Activated naive CD8-positive, alpha-beta T cell treated with anti-CD3 and anti-CD28 coated beads, Interleukin-2, amount 10 ng/mL, durations not matched to agents 7 days and 5 days (primary cell): Measurements from ENCODE around the gene PUS10. TPM values are rescaled to one million over a fixed set of nuclear protein-coding genes. Genes with fewer than 3 reads are reported as not detected.
A peak's percentile ranks its signal among the peaks of the same experiment; 100 is the strongest.
"Not testable (repeated sequence)": the region's sequence is repeated elsewhere in the genome, so short reads cannot be mapped to it uniquely, and the experiment has no call there.

Source experiments
- ATAC-seq: fragments of 150-1000 bp; cut with Tn5 transposase; one replicate; pipeline ENCODE4 v1.10.0; 2021; ENCODE audit warnings: low read depth, moderate library complexity
- POLR2A ChIA-PET: fragments of 350-600 bp; sonication (Branson Sonifier 250); formaldehyde crosslinking; loops from one replicate; lab custom pipeline; 2021; ENCODE audit warnings: antibody characterized with exemption; lab: Charles Lee
- DNase-seq: peaks from one replicate; pipeline ENCODE4 v3.0.0; 2021
- H3K27ac Mint-ChIP-seq: one replicate; pipeline ENCODE4 v1.8.0; 2022; ENCODE audit warnings: mild to moderate bottlenecking, mixed read lengths
- H3K27me3 Mint-ChIP-seq: one replicate; pipeline ENCODE4 v1.8.0; 2022; ENCODE audit warnings: mild to moderate bottlenecking, moderate library complexity, mixed read lengths
- H3K36me3 Mint-ChIP-seq: one replicate; pipeline ENCODE4 v1.8.0; 2021; ENCODE audit warnings: mild to moderate bottlenecking, mixed read lengths
- H3K4me1 Mint-ChIP-seq: one replicate; pipeline ENCODE4 v1.8.0; 2021; ENCODE audit warnings: mixed read lengths
- H3K4me3 Mint-ChIP-seq: one replicate; pipeline ENCODE4 v1.8.0; 2022; ENCODE audit warnings: mild to moderate bottlenecking, moderate library complexity, mixed read lengths
- H3K9me3 Mint-ChIP-seq: one replicate; pipeline ENCODE4 v1.8.0; 2021; ENCODE audit warnings: mixed read lengths
- total RNA-seq, 2 experiments: library from RNA; stranded (reverse); gene quantifications; one replicate each; pipeline ENCODE4 v1.2.3, GENCODE V29; 2021

PUS10 gene
- total RNA-seq, 2 experiments from 2014 or later = 8.0 to 10.6 TPM

DNA sequence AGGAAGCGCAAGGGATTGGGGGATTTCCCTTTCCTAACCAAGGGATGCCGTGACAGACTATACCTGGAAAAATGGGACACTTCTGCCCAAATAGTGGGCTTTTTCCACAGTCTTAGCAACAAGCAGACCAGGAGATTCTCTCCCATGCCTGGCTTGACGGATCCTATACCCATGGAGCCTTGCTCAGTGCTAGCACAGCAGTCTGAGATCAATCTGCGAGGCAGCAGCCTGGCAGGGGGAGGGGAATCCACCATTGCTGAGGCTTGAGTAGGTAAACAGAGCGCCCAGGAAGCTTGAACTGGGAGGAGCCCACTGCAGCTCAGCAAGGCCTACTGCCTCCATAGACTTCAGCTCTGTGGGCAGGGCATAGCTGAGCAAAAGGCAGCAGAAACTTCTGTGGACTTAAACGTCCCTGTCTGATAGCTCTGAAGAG lies 3.2 kb upstream of the PUS10 start:
- Mint-ChIP-seq H3K36me3 (peaks cover 29% of the 10 kb centered on the region), H3K4me1 (peaks cover 23% of the 10 kb centered on the region), H3K27ac (no peak overlapping the region), H3K4me3 (no peak overlapping the region), H3K27me3 (no peaks in the 10 kb centered on the region), H3K9me3 (peaks cover 3% of the 10 kb centered on the region)
- POLR2A ChIA-PET = interaction anchor here (0.6 kb wide), 1 partner anchor 70 kb away, joined by 5 read pairs; no protein-coding TSS in a partner anchor
- DNase-seq = no peak
- no peak for ATAC-seq

DNA sequence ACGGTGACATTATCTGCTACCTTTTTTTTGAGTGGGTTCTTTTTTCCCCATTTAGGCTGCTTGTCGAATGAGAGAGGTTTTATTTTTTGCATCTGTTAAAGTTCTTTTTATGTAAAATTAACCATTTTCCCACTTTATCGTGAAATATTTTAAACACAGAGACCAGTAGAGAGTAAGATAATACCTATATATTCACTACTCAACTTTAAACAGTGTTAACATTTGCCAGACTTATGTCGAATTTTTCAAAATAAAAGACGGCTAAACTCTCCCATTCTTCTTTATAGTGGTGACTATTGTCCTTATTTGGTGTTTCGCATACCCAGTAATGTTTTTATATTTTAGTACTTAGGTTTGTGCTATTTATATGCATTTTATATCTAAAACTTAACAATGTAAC lies 743 bp upstream of the PUS10 start:
- DNase-seq (no peak), ATAC-seq (no peak)
- Mint-ChIP-seq H3K4me1 (peaks cover 24% of the 10 kb centered on the region), H3K4me3 (peak overlapping the region; percentile 93), H3K27ac (peak overlapping the region; percentile 92), H3K36me3 (peaks cover 21% of the 10 kb centered on the region), H3K9me3 (peaks cover 3% of the 10 kb centered on the region), H3K27me3 (no peaks in the 10 kb centered on the region)
- POLR2A ChIA-PET = no interaction called here

- Mint-ChIP-seq H3K36me3 (peaks cover 17% of the 10 kb centered on the region), H3K4me3 (peak overlapping the region; percentile 93), H3K4me1 (peaks cover 25% of the 10 kb centered on the region), H3K27me3 (no peaks in the 10 kb centered on the region), H3K27ac (peak overlapping the region; percentile 92), H3K9me3 (peaks cover 3% of the 10 kb centered on the region)
- no peak for DNase-seq
- POLR2A ChIA-PET = interaction anchor here (1.5 to 1.6 kb wide), 2 partner anchors 135 to 159 kb away, joined by 4 to 12 read pairs; no protein-coding TSS in a partner anchor
- ATAC-seq = no peak
Measured at GRCh38 chr2:61018318-61018755, 282 bp upstream of the PUS10 start.

DNA sequence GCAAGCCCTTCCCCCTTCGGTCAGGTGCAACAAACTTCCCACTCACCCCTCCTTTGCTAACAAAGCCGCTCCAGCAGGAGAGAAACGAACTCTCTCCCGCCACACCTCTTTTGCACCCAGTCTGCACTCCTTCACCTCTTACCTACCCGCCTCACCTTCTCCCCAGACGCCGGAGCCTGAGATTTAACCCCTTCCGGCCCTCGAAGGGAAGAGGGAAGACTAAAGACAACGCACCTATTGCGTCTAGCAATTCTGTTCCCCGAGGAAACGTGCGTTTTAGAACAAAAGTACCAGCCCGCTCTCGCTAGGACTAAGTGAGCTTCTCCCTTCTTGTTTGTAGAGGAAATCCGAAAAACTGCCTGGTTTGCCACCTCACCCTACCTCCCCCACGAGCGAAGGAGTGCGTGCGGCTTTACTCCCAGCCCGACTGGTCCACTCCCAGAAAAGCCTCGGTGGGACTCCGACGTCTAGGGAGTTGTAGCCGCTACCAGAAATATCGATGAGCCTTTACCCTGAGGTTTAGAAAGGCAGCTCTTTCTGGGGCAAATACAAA lies 976 bp downstream of the PUS10 start:
- ATAC-seq (peak; percentile 72), DNase-seq (peak; percentile 78)
- Mint-ChIP-seq H3K9me3 (peaks cover under 1% of the 10 kb centered on the region), H3K4me3 (peak overlapping the region; percentile 93), H3K27ac (peak overlapping the region; percentile 92), H3K36me3 (peaks cover 9% of the 10 kb centered on the region), H3K4me1 (peaks cover 27% of the 10 kb centered on the region), H3K27me3 (no peaks in the 10 kb centered on the region)
- POLR2A ChIA-PET = interaction anchor here (0.9 to 1.7 kb wide), 5 partner anchors 134 to 453 kb away, joined by 3 to 12 read pairs (median 4); partner anchors contain the start of genes REL and USP34

GRCh38 chr2:61016392-61017002 lies 1.6 kb downstream of the PUS10 start:
- DNase-seq = no peak
- Mint-ChIP-seq H3K27me3 (no peaks in the 10 kb centered on the region), H3K4me3 (peak overlapping the region; percentile 93), H3K27ac (peak overlapping the region; percentile 92), H3K4me1 (peaks cover 24% of the 10 kb centered on the region), H3K9me3 (no peaks in the 10 kb centered on the region), H3K36me3 (peaks cover 4% of the 10 kb centered on the region)
- POLR2A ChIA-PET = interaction anchor here (0.9 to 1.7 kb wide), 4 partner anchors 135 to 454 kb away, joined by 3 to 12 read pairs (median 4); partner anchors contain the start of genes REL and USP34
- no peak for ATAC-seq

GRCh38 chr2:61015976-61016375 lies 2.1 kb downstream of the PUS10 start:
- Mint-ChIP-seq H3K9me3 (no peaks in the 10 kb centered on the region), H3K4me3 (peak overlapping the region; percentile 93), H3K4me1 (peaks cover 24% of the 10 kb centered on the region), H3K27me3 (no peaks in the 10 kb centered on the region), H3K27ac (no peak overlapping the region), H3K36me3 (peaks cover 1% of the 10 kb centered on the region)
- POLR2A ChIA-PET = no interaction called here
- ATAC-seq (no peak), DNase-seq (no peak)

DNA sequence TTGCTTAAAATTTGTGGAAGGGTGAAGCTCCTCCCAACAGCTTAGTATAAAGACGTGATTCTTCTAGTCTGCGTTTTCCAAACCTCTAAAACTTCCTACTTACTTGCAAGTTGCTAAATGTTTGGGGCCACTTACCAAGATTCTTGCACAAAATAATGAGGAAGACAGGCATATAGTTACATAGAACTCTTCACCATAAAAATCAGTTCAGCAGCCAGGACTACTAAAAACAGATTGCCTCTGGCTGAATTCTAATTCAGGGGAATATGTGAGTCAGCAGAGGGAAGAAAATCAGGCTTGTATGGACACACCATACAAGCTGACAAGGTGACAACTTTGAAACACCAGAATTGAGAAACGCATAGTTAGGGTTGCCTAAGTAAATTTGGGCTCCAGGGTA lies 3.3 kb downstream of the PUS10 start:
- H3K27ac Mint-ChIP-seq = no peak overlapping the region
- no peaks in the 10 kb centered on the region for H3K9me3 Mint-ChIP-seq
- no peak for DNase-seq
- H3K27me3 Mint-ChIP-seq = no peaks in the 10 kb centered on the region
- H3K36me3 Mint-ChIP-seq = no peaks in the 10 kb centered on the region
- peaks cover 21% of the 10 kb centered on the region for H3K4me1 Mint-ChIP-seq
- ATAC-seq = no peak
- POLR2A ChIA-PET = no interaction called here
- H3K4me3 Mint-ChIP-seq = no peak overlapping the region

- Mint-ChIP-seq H3K4me3 (no peak overlapping the region), H3K9me3 (no peaks in the 10 kb centered on the region), H3K27ac (no peak overlapping the region), H3K4me1 (peaks cover 18% of the 10 kb centered on the region), H3K36me3 (peaks cover 3% of the 10 kb centered on the region), H3K27me3 (no peaks in the 10 kb centered on the region)
- no peak for ATAC-seq
- POLR2A ChIA-PET = no interaction called here
- no peak for DNase-seq
Measured at GRCh38 chr2:61013382-61013781, 4.7 kb downstream of the PUS10 start.

DNA sequence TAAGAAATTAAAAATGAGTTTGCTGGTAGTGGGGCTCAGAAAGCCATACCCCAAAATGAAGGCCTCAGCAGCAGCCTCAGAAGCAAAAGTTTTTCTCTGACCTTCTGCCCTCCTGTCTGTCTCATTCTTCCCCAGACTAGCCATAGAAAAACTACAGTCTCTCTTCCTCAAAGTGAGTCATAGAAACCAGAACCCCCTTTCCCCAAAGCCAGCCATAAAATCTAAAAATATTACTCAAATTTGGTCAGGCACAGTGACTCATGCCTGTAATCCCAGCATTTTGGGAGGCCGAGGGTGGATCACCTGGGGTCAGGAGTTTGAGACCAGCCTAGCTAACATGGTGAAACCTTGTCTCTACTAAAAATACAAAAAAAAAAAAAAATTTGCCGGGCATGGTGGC lies 5.8 kb downstream of the PUS10 start:
- ATAC-seq, H3K27me3 Mint-ChIP-seq, H3K27ac Mint-ChIP-seq, H3K4me3 Mint-ChIP-seq, DNase-seq, H3K9me3 Mint-ChIP-seq, H3K36me3 Mint-ChIP-seq, POLR2A ChIA-PET: not testable (repeated sequence)
- H3K4me1 Mint-ChIP-seq = peaks cover 17% of the 10 kb centered on the region

- no peak for ATAC-seq
Measured at GRCh38 chr2:61011678-61012077, 6.4 kb downstream of the PUS10 start.

DNA sequence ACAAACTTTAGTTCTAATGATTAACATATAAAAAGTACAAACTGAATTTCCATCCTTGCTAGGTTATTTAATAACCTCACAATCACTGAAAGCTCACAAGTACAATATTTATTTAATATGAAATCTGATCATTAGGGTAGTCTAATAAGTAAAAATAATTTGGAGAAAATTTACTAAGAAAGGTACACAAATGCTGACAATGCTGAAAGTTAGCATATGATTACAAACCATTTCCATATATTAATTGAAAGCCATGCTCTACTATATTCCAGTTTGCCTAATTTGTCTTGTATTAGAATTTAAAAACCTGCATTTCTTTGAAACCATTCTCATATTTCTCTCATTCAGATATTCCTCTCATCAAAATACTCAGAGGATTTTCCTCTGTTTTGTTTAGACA lies 8.7 kb downstream of the PUS10 start:
- DNase-seq = no peak
- Mint-ChIP-seq H3K27ac (no peak overlapping the region), H3K27me3 (no peaks in the 10 kb centered on the region), H3K36me3 (peaks cover 3% of the 10 kb centered on the region), H3K4me3 (no peak overlapping the region), H3K9me3 (no peaks in the 10 kb centered on the region), H3K4me1 (peaks cover 7% of the 10 kb centered on the region)
- POLR2A ChIA-PET = no interaction called here
- no peak for ATAC-seq

More at GRCh38 chr2:61011678-61012077, 6.4 kb downstream of the PUS10 start:
- no peak overlapping the region for H3K27ac Mint-ChIP-seq
- peaks cover 3% of the 10 kb centered on the region for H3K36me3 Mint-ChIP-seq
- DNase-seq = no peak
- H3K9me3 Mint-ChIP-seq = no peaks in the 10 kb centered on the region
- no peak overlapping the region for H3K4me3 Mint-ChIP-seq
- peaks cover 17% of the 10 kb centered on the region for H3K4me1 Mint-ChIP-seq
- no peaks in the 10 kb centered on the region for H3K27me3 Mint-ChIP-seq
- POLR2A ChIA-PET = no interaction called here

DNA sequence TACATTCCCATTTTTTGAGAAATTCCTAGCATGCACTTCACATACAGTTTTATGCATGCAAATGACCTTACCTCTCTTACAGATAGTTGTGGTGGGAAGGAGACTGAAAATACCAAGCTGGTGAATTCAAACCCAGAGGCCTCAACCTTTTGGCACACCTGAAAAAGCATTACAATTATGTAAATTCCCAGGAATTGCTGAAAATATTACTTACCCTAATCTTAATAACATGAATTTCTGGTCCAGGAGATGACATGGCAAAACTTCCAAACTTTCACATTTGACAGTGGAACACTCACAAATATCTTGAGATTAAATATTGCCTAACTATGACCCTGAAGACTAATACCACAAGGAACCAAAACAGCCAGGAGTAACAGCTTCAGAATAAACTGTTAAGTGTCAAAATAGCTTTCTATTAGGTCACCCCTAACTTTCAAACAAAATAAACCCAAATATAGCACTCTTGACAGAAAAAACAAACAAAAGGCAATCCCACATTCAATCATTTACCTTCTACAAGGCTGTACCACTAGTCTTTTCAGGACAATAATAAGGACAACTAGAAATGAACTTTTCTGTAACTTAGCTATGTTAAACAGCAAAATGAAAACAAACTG lies 11.5 kb downstream of the PUS10 start:
- no peaks in the 10 kb centered on the region for H3K27me3 Mint-ChIP-seq
- DNase-seq (no peak), ATAC-seq (no peak)
- H3K36me3 Mint-ChIP-seq = peaks cover 3% of the 10 kb centered on the region
- H3K4me3 Mint-ChIP-seq = no peak overlapping the region
- POLR2A ChIA-PET = no interaction called here
- H3K4me1 Mint-ChIP-seq = no peaks in the 10 kb centered on the region
- H3K9me3 Mint-ChIP-seq = no peaks in the 10 kb centered on the region
- no peak overlapping the region for H3K27ac Mint-ChIP-seq

DNA sequence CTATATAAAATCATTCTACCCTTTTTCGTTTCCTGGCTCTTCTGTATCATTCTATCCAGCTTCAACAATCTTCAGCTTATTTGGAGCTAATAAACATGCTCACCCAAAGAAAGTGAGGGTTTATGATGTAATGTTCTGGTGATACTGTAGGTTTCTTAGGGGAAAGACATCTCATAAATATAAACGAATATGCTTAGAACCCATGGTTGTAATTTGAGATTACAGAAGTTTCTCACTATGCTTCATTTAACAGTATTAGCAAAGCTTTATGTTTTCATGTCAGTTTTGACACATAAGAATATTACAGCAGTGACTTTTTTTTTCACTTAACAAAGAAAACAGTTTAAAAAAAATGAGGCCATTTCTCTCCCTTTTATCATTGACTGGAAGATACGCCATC lies 12.3 kb downstream of the PUS10 start:
- Mint-ChIP-seq H3K36me3 (peaks cover 3% of the 10 kb centered on the region), H3K9me3 (no peaks in the 10 kb centered on the region), H3K4me3 (no peak overlapping the region), H3K4me1 (no peaks in the 10 kb centered on the region), H3K27ac (no peak overlapping the region), H3K27me3 (no peaks in the 10 kb centered on the region)
- no peak for ATAC-seq
- POLR2A ChIA-PET = no interaction called here
- no peak for DNase-seq
